DMS153 treated with DMSO at 0.1 percent for 48 hours (cell line): ENCODE results near the gene ENAH.

ENCODE experiments used
- DNase-seq: peaks from one replicate; lab custom pipeline; 2025; ENCODE audit not compliant: unreplicated experiment; lab: John Stamatoyannopoulos, UW

The ENAH gene

DNA sequence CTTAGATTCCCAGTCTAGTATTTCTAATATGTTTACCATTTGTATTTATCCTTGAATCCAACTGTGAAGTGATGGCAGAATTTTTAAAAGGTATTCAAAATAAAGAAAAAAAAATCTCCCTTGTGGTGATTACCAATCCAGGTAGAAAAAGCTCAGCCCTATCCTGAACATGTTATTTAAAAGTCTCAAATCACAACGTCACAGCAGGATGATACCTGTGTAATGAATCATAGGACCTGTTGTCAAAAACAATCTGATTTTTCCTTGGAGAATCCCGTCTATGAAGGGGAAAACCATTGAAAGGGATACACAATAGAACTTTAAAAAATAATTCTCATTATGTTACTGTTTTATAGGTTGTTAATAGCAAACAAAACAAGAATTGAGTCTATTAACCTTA, 148.1 kb downstream of the ENAH start:
- no peak for DNase-seq

DNA sequence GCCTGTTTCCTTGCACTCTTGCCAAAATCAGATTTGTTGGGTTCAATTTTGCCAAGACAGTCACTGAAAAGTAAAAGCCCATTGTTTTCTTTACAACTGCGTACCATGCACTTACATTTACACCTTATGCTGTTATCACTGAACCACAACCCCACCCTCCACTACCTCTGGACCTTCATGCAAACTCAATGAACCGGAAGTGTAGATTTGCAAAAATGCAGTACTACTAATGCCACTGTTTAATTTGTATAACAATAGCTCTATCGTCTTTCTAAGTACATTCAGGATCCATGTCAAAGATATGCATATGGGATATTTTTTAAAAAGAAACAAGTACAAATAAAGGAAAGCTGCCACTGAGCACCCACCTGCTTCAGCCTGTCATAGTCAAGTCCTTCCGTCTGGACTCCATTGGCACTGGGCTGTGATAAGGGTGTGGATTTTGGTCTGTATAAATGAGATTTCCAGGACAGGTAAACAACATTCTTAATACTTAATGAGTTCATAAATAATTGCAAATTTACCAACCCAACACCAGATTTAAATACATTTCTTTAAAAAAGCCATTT, 152.2 kb downstream of the ENAH start:
- no peak for DNase-seq

DNA sequence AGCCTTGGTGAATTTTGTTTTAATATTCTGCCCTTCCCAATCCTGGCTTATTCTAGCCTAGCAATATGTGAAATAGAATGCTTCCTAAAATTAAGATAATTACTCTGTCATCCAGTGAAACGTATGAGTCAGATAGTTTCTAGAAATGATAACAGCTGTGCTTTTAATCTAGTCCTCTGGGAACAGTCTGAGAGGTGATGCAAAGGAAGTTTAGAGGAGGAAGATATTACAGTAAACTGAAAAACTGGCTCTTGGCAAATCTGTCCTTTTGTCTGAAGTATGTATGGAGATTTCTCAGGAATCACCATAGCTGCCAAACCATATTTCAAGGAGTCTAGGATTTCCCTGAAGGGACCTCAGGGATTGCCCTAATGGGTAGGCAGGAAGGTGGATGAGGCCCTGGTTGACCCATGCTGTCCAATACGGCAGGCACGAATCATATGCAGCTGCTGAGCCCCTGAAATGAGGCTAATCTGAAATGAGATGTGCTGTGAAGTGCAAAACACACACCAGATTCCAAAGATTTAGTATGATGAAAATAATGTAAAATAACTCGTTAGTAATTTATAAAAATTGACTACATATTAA, 154.3 kb downstream of the ENAH start:
- no peak for DNase-seq

DNA sequence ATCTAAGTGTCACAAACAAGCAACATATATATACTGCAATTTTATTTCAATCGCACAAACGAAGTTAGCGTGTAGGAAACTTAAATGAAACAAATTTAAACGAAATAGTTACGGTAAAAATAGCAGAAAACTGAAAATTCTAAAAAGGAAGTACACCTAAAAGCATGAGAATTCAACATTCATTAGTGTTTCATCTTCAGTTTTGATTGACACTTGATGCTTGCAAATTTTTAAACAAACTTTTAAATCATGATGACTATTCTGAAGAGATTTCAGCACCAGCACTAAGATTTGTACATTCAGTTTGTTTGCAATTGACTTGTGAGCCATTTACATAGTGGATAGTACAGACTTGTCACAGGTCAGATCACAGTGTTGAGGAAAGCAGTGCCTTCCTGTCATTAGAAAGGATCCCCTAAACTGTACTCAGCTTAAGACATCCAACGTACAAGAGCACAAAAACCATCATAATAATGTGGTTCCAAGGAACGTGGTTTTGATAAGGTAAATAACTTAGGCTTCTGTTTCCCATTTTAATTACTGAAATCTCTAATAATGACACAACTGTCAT, 158.0 kb downstream of the ENAH start:
- DNase-seq = no peak

DNA sequence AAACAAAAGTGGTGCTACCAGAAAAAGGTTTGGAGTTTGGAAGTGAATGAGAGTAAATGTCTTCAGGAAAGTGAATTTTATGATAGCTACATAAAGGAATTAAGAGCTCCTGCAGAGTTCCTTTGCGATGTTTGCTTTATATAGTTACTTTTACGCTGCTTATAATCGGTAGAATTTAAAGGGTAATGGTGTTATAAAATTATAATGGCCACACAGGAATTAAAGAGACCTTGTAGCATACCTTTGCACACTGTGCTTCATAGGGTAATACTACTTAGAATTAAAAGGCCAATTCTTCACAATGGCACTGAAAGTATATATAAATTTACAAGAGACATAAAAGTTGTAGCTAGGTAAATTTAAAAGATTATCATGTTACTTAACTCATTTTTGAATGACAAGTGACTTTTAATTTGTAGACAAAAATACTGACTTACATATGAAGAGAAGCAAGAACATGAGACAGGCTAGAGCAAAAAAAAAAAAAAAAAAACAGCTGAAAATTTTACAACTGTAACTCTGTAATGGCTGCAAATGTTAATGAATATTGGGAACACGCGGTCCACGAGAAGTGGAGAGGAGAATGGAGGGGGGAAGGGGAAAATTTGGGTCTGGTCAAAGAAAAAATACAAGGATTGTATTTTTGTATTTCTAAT, 159.2 kb downstream of the ENAH start:
- DNase-seq = no peak

DNA sequence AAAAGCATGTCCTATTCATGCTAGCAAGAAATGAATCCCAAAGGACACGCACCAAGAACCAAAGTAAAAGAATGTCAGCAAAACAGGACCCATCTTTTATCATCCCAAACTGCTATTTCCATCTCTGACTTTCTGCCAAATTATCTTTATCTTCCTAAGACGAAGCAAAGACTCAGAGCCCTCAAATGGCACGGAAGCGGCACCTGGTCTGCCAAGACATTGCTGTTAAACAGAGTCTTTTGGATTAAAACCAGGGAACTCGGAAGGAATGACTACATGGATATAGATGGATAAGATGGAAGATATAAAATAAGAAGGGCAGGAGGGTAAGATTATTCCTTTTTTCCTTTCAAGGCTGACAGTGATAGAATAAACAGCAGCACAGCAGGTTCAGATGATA, 164.2 kb downstream of the ENAH start:
- DNase-seq = no peak

DNA sequence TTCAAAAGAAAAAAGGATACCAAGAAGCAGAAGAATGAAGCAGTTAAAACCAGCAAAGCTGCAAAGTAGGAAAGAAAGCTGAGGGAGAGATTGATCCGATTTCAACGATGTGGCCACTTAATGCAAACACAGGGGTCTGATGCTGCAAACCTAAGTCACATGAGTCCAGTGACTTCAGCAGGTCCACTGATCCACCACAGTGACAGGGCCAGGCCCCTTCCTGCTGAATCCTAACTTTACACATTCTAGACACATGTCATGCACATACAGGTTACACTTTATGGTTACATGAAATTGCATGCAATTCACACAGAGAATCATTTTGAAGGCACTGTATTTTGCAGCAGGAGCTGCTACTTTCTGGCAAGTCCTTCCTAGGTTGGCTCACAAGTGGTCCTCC, 166.1 kb downstream of the ENAH start:
- DNase-seq = no peak

DNA sequence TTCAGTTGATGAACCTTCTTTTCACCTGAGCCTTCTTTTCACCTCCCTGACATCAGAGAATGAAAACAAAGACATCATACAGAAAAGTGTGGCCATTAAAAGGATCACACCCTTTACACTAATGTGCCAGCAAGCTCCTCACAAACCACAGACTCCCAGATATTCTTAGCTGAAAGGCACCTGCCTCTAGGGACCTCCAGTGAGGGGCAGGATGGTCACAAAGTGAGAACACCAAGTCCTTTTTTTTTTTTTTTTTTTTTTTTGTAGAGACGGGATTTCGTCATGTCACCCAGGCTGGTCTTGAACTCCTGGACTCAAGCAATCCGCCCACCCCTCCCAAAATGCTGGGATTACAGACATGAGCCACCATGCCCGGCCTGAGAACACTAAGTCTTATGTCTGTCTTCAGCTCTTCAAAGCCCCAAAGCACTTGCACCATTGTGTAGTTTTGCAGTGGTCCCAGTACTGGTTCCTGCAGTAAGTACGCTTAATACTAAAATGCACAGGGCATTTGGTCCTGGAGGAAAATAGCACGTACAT, 166.9 kb downstream of the ENAH start:
- DNase-seq = no peak

DNA sequence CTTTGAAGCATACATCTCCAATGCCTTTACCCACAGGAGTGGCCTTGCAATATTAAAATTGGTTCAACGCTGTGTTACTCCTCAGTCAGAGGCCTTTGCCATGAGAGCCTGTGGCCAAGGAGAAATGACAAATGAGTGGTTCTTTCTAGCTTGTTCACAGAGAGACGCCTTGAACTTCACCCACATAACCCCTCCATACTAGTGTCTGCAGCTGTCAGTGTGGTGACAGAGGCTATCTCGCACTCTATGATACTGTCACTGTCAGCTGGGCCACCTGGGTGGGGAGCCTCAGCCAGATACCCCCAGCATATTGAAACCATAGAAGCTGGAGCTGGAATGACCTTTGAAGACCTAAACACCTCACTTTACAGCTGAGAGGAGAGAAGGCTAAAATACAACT, 167.7 kb downstream of the ENAH start:
- DNase-seq = no peak

DNA sequence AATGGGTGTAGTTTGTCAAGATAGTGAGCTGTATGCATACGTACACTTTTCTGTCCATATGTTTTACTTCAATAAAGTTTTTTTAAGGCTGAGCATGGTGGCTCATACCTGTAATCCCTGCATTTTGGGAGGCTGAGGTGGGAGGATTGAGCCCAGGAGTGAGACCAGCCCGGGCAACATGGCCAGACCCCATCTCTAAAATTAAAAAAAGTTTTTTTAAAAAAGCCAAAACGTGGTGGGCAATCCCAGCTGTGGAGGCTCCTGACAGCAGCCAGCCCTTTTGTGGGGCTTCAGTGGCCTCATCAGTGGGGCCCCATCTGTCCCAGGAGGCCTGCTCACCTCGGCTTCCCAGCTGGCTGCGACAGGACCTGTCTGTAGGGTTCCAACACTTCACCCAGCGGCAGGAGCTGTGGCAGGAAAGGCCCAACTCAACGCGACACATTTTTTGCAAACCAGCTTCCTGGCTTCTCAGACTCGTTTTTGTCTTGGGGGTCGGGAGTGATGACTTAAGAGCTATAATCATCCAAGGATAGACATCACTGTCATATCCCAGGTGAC, 168.2 kb downstream of the ENAH start:
- DNase-seq = no peak

DNA sequence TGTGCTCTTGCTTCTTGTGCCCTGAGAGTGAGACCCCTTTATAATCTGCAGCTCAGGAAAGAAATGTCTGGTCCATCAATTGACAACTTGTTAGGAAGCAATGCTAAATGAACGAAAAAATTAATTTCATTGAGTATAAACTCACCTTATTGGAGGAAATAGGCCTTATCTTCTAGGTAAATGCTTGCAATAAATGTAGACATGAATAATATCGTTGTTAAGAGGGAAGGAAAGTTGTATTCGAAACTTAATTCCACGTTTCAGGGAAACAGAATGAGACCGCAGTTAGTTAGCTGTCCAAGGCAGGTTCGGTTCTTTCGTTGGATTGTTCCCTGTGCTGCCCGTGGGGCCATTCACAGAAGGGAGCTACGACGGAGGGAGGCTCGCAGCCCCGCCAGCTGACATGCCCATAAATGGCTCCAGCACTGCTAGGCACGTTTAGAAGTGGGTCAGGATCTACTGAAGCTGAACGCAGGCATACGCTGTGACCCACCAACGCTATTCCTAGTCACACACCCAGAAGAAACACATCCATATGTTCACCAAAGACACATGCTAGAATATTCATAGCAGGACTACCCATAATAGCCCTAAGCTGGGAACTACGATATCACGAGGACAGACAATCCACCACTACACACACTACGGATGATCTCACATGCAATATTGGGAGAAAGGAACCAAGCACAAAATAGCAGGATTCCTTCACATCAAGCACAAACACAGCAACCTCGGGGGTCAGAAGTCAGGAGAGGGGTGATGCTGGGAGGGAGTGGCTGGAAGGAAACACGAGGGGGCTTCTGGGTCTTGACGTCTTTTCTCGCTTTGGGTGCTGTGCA, 168.9 kb downstream of the ENAH start:
- no peak for DNase-seq

DNA sequence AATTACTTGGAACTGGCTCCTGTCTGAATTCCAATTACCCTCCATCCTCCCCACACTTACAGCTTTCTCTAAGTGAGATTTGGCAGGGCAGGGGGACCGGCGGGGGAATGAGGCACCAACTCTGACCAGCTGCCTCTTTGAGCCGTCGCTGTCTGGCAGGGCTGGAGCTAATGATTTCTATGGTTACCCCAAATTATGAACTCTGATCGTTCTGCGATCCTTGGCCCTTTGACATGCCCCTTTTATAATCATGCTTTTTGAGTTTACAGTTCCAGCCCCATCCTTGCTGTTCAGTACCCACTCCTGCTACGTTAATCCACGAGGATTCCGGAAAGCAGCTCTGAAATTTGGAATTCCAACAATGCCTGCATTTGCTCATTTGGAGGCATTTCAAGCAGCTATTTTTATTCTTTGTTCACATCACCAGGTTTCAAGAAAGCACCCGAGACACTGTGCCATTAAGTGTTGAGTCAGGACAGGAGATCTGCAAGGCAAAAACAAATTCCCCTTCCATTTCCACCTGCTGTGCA, 170.4 kb downstream of the ENAH start:
- no peak for DNase-seq

DNA sequence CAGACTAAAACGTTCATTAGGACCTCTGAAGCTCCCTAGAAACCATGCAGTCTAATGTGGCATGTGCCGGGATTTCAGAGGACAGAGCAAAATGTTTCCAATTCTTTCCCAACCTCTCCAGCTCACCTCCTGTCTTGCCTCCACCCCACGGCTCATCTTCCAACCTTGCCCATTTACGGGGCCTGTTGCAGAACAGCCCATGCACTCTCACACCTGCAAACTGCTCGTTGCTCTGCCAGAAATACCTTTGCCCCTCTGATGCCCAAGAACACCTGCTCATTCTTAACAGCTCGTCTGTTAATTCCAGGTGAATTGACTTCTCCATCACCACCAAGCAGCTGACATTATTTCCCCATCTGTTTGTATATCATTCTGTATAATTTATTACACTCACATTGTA, 171.2 kb downstream of the ENAH start:
- DNase-seq = peak; percentile 48

DNA sequence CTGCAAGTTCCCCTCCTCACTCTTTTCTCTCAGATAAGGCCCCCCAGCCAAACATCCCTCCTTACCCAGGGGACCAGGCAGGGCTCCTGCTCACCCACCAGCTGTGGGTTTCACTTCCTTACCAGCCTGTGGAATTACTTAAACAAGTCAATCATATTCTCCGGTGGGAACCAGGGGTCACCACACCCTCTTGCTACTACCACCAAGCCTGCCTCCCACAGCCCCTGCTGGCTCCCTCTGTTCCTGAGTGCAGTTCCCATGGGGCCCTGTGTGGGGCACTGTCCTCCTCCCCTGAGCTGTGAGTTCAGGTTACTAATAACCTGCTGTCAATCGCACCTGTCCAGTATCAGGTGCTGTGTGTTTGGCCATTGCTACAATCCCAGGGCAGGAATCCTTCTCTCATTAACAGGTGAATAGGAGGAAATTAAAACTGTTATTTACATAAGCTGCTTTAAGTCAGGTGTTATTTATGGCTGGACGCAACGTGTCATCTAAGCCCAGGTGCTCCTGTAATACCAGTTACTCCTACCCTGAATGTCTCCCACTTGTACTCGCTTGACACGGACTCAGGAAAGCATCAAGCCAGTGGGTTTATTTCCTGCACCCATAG, 172.0 kb downstream of the ENAH start:
- DNase-seq = peak; percentile 96

DNA sequence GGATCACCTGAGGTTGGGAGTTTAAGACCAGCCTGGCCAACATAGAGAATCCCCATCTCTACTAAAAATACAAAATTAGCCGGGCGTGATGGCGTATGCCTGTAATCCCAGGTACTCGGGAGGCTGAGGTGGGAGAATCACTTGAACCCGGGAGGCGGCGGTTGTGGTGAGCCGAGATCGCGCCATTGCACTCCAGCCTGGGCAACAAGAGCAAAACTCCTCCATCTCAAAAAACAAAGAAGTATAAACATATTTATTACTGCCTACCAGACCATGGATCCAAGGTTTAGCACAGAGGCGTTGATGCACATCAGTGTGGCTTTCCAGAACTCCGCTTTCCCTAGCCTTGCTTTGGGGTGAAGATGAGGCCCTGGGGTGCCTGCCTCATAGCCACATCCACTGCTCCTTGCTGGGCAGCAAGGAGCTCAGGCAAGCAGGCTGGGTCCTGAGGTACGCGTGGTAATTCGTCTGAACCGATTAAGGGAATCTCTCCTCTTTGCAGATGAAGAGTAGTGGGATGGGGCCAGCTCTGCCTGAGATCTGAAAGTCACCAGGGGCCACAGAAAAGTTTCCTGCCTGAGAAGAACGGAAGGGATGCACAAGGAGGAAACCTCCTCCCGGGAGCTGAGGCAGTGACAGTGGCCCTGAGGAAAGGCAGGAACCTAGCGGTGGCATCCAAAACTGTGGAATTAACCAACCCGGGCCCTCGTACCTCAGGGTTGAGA, 172.8 kb downstream of the ENAH start:
- DNase-seq = no peak

DNA sequence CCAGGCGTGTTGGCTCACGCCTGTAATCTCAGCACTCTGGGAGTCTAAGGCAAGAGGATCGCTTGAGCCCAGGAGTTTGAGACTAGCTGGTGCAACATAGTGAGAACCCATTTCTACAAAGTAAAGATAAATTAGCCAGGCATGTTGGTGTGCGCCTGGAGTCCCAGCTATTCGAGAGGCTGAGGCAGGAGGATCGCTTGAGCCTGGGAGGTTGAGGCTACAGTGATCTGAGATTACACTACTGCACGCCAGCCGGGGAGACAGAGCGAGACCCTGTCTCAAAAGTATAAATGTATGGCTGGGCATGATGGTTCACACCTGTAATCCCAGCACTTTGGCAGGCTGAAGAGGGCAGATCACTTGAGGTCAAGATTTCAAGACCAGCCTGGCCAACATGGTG, 173.6 kb downstream of the ENAH start:
- no peak for DNase-seq

DNA sequence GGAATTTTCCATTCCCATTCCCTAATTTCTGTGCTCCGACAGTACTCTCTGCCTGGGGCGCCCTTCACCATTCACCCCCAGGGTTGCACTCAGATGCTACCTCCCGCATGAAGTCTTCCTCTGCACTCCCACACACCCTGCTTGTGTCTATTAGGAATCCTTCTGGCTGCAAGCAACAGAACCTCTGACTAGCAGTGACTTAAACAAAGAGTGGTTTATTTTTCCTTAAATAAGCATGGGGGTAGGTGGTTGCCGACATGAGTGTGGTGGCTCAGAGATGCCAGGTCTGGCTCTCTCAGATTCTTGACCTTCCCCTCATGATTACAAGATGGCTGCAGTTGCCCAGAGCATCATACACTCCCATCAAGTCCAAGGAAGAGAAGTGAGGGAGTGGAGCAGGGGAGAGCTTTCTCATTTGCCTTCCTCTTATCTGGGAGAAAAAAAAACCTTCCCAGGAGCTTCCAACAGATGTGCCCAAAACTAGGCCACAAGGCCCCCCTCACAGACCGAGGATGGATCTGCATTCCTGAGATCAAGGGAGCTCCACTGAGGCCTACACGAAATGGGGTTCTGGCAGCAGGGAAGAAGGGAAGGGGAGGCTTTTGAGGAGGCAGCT, 175.5 kb downstream of the ENAH start:
- DNase-seq = no peak

DNA sequence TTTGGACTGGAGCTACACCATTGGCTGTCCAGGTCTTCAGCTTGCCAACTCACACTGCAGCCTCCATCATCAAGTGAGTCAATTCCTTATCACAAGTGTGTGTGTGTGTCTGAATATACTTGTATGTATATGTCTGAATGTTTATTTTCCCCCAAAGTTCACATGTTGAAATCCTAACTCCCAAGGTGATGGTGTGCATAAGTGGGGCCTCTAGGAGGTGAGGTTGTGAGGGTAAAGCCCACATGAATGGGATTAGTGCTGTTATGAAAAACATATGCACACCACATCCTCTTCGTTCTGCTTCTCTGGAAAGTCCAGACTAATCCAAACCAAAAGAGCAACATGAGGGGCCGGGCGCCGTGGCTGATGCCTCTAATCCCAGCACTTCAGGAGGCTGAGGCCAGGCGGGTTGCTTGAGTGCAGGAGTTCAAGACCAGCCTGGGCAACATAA, 176.4 kb downstream of the ENAH start:
- DNase-seq = no peak

DNA sequence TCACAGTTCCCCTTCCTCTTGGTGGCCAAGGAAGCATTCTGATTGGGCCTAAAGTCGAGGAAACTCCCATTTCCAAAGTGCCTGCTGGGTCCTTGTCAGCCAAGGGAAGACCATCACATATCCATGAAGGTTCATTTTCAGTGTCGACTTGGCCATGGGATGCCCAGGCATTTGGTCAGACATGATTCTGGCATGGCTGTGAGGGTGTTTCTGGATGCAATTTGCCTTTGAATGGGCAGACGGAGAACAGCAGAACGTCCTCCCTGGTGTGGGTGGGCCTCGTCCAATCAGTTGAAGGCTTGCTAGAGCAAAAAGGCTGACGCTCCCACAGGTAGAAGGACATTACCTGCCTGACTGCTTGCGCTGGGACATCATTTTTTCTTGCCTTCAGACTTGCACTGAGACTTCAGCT, 176.8 kb downstream of the ENAH start:
- no peak for DNase-seq
